Gastroesophageal sphincter (tissue), 3 donors: ENCODE measurements around the gene RHEX.

Source experiments
- CTCF ChIP-seq, 4 experiments: fragments of 200-600 bp in 2 of 4; fragments of 450-650 bp in 2 of 4; sonication (generic) in 1 of 4; IDR thresholded peaks; one replicate each; pipeline ENCODE4 v1.5.1; 2017 to 2019; ENCODE audit warnings: antibody characterized with exemption in 4 of 4, mild to moderate bottlenecking in 2 of 4, moderate library complexity in 2 of 4
- EP300 ChIP-seq: sonication (generic); formaldehyde crosslinking; IDR thresholded peaks from one replicate; pipeline ENCODE4 v1.6.1; 2017; ENCODE audit warnings: antibody characterized with exemption, mild to moderate bottlenecking
- POLR2A ChIP-seq, 2 donors: fragments of 450-650 bp; IDR thresholded peaks; one replicate each; pipeline ENCODE4 v1.6.1; 2017; ENCODE audit warnings: antibody characterized with exemption in 2 of 2, mild to moderate bottlenecking in 2 of 2, moderate library complexity in 1 of 2
- POLR2AphosphoS5 ChIP-seq: sonication (generic); formaldehyde crosslinking; IDR thresholded peaks from one replicate; pipeline ENCODE4 v1.6.1; 2017; ENCODE audit warnings: antibody characterized with exemption

GRCh38 chr1:206066479-206067171 lies 13.7 kb downstream of the RHEX start:
- TF ChIP-seq CTCF (IDR thresholded peaks at IDR 0.05) (no peak), EP300 (no peak), POLR2AphosphoS5 (no peak), POLR2A (IDR thresholded peaks at IDR 0.05) (no peak)
